ENCODE measurements around the gene KCNH4.
"Not testable (repeated sequence)": the region's sequence is repeated elsewhere in the genome, so short reads cannot be mapped to it uniquely, and the experiment has no call there.

DNA sequence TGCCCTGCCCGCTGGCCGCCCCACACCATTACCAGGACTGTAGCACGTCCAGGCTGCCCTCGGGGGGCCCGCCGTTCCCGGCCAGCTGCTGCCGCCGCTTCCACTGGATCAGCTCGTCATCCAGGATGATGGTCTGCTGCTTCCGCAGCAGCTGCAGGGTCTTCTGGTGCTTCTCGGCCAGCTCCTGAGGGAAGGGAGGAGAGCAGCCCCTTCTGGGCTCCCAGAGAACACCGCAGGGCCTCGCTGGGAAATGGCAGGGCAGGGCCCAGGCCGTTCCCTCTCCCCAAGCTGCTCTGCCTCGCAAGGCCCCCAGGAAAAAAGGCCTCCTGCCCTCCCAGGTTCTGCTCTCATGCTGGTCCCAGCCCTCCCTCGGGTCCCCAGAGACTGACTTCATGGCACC, 38.3 kb upstream of the KCNH4 start:
- TF ChIP-seq MLX (CRISPR knock-in tag; IDR thresholded peaks at IDR 0.05); CREB1 (CRISPR knock-in tag; IDR thresholded peaks at IDR 0.05); CBFB (CRISPR knock-in tag; IDR thresholded peaks at IDR 0.05; ENCODE audit: low read depth); TEAD4 (CRISPR knock-in tag; IDR thresholded peaks at IDR 0.05); ZNF263 (CRISPR knock-in tag; IDR thresholded peaks at IDR 0.05; ENCODE audit: low read depth); GTF2I (CRISPR knock-in tag; conservative IDR thresholded peaks at IDR 0.05): not testable (repeated sequence)
- TF ChIP-seq, protein P1, sequence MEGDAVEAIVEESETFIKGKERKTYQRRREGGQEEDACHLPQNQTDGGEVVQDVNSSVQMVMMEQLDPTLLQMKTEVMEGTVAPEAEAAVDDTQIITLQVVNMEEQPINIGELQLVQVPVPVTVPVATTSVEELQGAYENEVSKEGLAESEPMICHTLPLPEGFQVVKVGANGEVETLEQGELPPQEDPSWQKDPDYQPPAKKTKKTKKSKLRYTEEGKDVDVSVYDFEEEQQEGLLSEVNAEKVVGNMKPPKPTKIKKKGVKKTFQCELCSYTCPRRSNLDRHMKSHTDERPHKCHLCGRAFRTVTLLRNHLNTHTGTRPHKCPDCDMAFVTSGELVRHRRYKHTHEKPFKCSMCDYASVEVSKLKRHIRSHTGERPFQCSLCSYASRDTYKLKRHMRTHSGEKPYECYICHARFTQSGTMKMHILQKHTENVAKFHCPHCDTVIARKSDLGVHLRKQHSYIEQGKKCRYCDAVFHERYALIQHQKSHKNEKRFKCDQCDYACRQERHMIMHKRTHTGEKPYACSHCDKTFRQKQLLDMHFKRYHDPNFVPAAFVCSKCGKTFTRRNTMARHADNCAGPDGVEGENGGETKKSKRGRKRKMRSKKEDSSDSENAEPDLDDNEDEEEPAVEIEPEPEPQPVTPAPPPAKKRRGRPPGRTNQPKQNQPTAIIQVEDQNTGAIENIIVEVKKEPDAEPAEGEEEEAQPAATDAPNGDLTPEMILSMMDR (IDR thresholded peaks at IDR 0.05) = not testable (repeated sequence)

All from WTC11 (cell line).